GM13976 (cell line): ENCODE results near the gene ERGIC3.
"Not testable (repeated sequence)": the region's sequence is repeated elsewhere in the genome, so short reads cannot be mapped to it uniquely, and the experiment has no call there.

Experiments
- DNase-seq: peaks from one replicate; pipeline ENCODE4 v3.0.0; 2012; ENCODE audit warnings: low spot score
- in situ Hi-C: fragments of 300-500 bp; cut with MboI; formaldehyde crosslinking; loops from one replicate; pipeline ENCODE4 v1.12.0; 2022; ENCODE audit warnings: low sequenced_read_pairs, mixed read lengths, inconsistent platforms; ENCODE audit not compliant: unreplicated experiment
- TF ChIP-seq, protein P1 (sequence below): IDR thresholded peaks from 2 replicates; pipeline ENCODE4 v1.5.1; 2012; ENCODE audit warnings: borderline replicate concordance, mild to moderate bottlenecking; ENCODE audit not compliant: insufficient read depth; ENCODE audit errors: extremely low read depth, missing control alignments, control extremely low read depth

Gene ERGIC3

DNA sequence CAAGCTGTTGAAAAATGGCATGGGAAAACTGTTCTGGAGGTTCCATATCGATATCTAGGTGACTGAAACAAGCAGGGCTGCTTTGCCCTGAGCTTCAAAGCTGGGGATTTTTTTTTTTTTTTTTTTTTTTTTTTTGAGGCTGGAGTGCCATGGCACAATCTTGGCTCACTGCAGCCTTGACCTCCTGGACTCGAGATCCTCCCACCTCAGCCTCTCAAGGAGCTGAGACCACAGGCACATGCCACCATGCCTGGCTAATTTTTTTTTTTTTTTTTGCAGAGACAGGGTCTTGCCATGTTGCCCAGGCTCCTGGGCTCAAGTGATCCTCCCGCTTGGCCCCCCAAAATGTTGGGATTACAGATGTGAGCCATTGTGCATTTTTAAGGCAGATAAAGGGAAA lies 11.0 kb downstream of the ERGIC3 start:
- TF ChIP-seq, protein P1, sequence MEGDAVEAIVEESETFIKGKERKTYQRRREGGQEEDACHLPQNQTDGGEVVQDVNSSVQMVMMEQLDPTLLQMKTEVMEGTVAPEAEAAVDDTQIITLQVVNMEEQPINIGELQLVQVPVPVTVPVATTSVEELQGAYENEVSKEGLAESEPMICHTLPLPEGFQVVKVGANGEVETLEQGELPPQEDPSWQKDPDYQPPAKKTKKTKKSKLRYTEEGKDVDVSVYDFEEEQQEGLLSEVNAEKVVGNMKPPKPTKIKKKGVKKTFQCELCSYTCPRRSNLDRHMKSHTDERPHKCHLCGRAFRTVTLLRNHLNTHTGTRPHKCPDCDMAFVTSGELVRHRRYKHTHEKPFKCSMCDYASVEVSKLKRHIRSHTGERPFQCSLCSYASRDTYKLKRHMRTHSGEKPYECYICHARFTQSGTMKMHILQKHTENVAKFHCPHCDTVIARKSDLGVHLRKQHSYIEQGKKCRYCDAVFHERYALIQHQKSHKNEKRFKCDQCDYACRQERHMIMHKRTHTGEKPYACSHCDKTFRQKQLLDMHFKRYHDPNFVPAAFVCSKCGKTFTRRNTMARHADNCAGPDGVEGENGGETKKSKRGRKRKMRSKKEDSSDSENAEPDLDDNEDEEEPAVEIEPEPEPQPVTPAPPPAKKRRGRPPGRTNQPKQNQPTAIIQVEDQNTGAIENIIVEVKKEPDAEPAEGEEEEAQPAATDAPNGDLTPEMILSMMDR, result no peak
- in situ Hi-C loops, result no loop called here
- no peak for DNase-seq

DNA sequence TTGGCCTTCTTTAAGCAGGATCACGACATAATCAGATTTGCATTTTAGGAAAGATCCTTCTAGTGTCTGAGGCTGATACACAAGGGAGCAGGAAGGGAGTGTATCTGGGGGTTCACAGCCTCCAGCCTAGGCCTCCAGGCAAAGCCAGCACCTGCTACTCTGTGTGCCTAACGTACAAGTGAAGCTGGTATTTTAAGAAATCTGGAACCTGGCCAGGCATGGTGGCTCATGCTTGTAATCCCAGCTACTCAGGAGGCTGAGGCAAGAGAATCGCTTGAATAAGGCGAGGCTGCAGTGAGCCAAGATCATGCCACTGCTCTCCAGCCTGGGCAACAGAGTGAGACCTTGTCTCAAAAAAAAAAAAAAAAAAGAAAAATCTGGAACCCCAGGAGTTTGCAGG lies 13.6 kb downstream of the ERGIC3 start:
- DNase-seq, in situ Hi-C loops: not testable (repeated sequence)

DNA sequence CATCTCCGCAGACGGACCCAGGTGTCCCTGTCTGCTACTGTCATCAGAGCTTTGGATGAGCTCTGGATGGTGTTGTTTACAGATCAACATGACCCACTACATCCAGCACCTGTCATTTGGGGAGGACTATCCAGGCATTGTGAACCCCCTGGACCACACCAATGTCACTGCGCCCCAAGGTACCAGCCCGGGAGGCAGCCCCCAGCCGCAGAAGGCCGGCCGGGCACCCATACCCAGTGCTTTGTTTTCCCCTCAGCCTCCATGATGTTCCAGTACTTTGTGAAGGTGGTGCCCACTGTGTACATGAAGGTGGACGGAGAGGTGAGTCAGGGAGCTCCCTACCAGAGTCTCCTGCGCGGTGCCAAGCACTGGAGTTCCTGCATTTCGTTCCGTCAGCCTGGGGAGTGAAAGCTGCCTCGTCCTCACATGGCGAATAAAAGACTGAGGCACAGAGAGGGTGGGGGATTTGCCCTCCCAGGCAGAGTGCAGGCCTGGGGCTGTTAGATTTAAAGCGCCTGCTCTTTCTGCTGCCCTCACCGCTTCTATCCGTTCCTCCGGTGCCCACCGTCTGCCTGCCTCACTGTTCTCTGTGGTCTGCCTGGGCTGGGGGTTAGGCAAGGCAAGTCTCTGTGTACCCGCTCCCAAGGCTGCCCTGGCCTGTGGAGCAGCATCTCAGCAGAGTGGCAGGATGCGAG lies 14.2 kb downstream of the ERGIC3 start:
- in situ Hi-C loops, result no loop called here
- DNase-seq, result no peak
- TF ChIP-seq, protein P1, result no peak

DNA sequence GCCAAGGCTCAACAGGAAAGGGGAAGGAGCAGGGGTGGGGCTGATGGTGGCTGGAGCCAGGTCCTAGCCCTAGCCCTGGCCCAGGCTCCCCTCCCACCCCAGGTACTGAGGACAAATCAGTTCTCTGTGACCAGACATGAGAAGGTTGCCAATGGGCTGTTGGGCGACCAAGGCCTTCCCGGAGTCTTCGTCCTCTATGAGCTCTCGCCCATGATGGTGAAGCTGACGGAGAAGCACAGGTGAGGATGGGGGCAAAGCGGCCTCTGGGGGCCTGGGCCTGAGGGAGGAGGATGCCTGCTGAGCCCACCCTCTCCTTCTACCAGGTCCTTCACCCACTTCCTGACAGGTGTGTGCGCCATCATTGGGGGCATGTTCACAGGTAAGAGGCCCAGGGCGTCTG lies 15.0 kb downstream of the ERGIC3 start:
- TF ChIP-seq, protein P1, result no peak
- no peak for DNase-seq
- in situ Hi-C loops, result no loop called here

DNA sequence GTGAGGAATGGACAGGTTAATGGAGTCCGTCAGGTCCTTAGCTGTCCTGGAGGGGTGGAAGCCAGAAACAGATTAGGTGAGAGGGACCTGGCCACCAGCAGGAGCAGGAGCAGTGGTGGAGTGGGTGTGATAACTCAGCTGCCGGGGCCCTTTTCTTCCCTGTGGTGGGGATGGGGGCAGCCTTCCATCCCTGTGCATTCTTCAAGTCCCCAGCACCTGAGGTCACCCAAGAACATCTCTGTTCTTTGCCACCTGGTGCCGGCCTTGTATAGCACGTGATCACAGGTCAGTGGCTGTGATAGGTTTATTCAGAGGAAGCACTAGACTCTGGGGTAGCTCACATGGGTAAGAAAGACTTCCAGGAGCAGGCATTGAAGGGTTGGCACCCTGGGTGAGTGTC lies 16.6 kb downstream of the ERGIC3 start:
- DNase-seq, result no peak
- TF ChIP-seq, protein P1, result no peak
- in situ Hi-C loops, result no loop called here

DNA sequence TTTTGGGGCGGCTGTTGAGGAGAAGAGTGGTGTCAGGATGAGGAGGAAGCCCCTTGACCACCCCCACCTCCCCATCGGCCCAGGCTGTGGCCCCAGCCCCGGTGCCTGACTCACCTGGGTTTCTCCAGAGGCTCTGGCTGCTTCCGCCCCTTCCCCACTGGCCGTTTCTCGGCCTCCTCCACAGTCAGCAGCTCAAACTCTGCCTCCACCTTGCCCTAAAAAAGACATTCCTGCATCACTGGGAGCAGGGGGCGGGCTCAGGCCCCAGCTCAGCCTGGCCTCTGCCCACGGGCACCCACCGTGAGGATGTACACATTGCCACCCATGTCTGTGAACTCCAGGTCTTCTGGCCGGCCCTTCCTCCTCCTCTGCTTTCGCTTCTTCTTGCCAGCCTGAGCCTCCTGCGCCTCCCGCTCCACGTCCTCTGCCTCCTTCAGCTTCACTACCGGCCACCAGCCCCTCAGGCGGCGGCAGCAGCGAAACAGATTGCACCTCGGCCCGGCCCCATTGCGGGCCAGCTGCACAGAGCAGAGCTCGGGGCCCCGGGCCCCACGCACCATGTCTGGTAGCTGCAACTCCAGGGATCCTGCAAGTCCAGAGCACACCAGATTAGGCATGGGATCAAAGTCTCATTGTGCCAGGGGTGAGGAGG lies 17.3 kb downstream of the ERGIC3 start:
- TF ChIP-seq, protein P1, result no peak
- no peak for DNase-seq
- in situ Hi-C loops, result no loop called here

DNA sequence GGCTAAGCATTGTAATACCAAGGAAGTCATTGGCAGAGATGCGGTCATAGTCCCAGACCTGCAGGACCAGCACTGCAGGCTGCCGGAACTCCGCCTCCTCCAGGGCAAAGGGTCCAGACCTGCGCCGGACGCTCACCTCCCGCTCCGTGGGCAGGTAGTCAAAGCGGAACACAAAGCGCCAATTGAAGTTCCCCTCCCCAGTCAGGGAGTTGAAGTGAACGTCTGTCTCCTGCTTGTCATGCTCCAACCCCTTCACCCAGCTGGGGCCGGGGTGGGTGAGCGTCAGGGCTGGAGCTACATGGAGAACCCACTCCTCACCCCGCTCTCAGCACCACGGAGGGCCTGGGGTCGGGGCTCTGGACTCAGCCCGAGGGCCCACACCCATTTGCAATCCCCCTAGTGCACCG lies 18.2 kb downstream of the ERGIC3 start:
- DNase-seq, result no peak
- TF ChIP-seq, protein P1, result no peak
- in situ Hi-C loops, result no loop called here
